Upper lobe of right lung (tissue), 1 donor: ENCODE measurements around the gene RAB18. TPM values are rescaled to one million over a fixed set of nuclear protein-coding genes. Genes with fewer than 3 reads are reported as not detected.

ENCODE experiments used
- ATAC-seq: fragments of 200-7000 bp; cut with Tn5 transposase; one replicate; pipeline ENCODE4 v1.9.1; 2020; ENCODE audit warnings: mild to moderate bottlenecking, moderate library complexity
- DNase-seq: peaks from one replicate; pipeline ENCODE4 v3.0.0-alpha.2; 2020
- H3K27ac ChIP-seq: fragments of 200-600 bp; one replicate; pipeline ENCODE4 v1.8.0; 2022
- H3K27me3 ChIP-seq: fragments of 200-600 bp; one replicate; pipeline ENCODE4 v1.8.0; 2022; ENCODE audit warnings: mild to moderate bottlenecking
- H3K36me3 ChIP-seq: fragments of 200-600 bp; one replicate; pipeline ENCODE4 v1.8.0; 2022
- H3K4me1 ChIP-seq: fragments of 200-600 bp; one replicate; pipeline ENCODE4 v1.8.0; 2022
- H3K4me3 ChIP-seq: fragments of 200-600 bp; one replicate; pipeline ENCODE4 v1.8.0; 2022; ENCODE audit warnings: mild to moderate bottlenecking
- H3K9me3 ChIP-seq: fragments of 200-600 bp; one replicate; pipeline ENCODE4 v1.8.0; 2022
- intact Hi-C: fragments of 100-400 bp; cut with DNase I; formaldehyde crosslinking; loops from one replicate; pipeline ENCODE4 v1.11.0; 2022
- long read RNA-seq: library from polyadenylated mRNA; unstranded; transcript quantifications from one replicate; pipeline ENCODE4 v2.0.0, GENCODE V29; 2021
- total RNA-seq: library from RNA; stranded (reverse); fragmentation: NEBNext Ultra II Directional; extraction: Animal tissue kit (Norgen Biotek cat#: 25700); gene quantifications from one replicate; pipeline ENCODE4 v1.2.1, GENCODE V29; 2021
- TF ChIP-seq, protein P1 (sequence below): fragments of 200-600 bp; IDR thresholded peaks from one replicate; pipeline ENCODE4 v1.8.0; 2022; ENCODE audit warnings: antibody characterized with exemption
- donor health status: DM: no; HTN: yes; CAD: no; lungs with severe emphysema.

Gene RAB18
- 89.2 TPM for total RNA-seq
- long read RNA-seq, full-length matches to known transcripts, result 82 of 86 reads
- long read RNA-seq, partial matches to known transcripts, result 0 of 86 reads
- long read RNA-seq, other reads (novel, unspliced or antisense), result 4 of 86 reads

DNA sequence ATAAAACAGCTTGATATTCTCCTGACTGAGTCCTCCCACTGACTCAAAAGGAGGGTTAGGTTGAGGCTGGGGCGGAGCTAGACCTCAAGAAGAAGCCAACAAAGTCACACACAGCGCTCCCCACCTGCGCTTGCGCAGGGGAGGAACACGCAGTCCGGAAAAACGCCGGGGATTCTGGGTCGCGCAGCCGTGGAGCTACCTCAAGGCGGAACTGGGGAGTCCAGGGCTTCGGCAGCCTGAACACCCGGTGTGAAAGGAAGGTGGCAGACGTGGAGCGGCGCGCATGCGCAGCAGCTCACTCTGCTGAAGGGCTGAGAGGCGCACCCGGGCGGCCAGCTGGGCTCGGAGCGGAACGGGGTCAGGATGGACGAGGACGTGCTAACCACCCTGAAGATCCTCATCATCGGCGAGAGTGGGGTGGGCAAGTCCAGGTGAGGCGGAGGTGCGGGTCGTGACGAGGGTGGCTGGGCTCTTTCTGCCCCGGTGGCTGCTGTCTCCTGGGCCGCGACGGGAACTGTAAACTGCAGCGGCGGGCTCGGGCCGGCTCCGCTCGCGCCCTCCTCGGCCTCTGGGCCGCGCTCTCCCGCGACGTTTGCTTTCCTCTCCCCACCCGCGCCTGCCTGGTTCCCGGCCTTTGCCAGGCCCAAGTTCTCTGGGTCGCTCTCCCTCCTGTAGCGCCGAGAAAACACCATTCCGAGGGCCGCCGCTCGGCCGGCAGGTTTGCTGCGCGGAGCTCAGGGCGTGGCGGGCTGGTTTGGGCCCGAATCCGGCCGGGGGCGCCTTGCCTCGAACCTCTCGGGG, at the start of gene RAB18:
TSS of gene RAB18 (plus strand) at position 298 of the 801 bp plus-strand sequence. CDS start at position 364, 66 bp downstream.
- intact Hi-C loops, result no loop called here
- H3K27me3 ChIP-seq, result no peaks in the 10 kb centered on the region
- H3K4me1 ChIP-seq, result peaks cover 18% of the 10 kb centered on the region
- peak within 1 kb of the TSS; percentile 91 for H3K27ac ChIP-seq
- ATAC-seq, result peak; percentile 99
- peak; percentile 99 for DNase-seq
- H3K4me3 ChIP-seq, result peak within 1 kb of the TSS; percentile 90
- no peaks in the 10 kb centered on the region for H3K36me3 ChIP-seq
- TF ChIP-seq, protein P1, sequence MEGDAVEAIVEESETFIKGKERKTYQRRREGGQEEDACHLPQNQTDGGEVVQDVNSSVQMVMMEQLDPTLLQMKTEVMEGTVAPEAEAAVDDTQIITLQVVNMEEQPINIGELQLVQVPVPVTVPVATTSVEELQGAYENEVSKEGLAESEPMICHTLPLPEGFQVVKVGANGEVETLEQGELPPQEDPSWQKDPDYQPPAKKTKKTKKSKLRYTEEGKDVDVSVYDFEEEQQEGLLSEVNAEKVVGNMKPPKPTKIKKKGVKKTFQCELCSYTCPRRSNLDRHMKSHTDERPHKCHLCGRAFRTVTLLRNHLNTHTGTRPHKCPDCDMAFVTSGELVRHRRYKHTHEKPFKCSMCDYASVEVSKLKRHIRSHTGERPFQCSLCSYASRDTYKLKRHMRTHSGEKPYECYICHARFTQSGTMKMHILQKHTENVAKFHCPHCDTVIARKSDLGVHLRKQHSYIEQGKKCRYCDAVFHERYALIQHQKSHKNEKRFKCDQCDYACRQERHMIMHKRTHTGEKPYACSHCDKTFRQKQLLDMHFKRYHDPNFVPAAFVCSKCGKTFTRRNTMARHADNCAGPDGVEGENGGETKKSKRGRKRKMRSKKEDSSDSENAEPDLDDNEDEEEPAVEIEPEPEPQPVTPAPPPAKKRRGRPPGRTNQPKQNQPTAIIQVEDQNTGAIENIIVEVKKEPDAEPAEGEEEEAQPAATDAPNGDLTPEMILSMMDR, result no peak
- no peaks in the 10 kb centered on the region for H3K9me3 ChIP-seq

GRCh38 chr10:27454837-27455236, 49.3 kb upstream of the RAB18 start:
- ATAC-seq, result no peak
- no peaks in the 10 kb centered on the region for H3K36me3 ChIP-seq
- intact Hi-C loops, result no loop called here
- no peak overlapping the region for H3K27ac ChIP-seq
- no peaks in the 10 kb centered on the region for H3K4me1 ChIP-seq
- no peak overlapping the region for H3K4me3 ChIP-seq
- TF ChIP-seq, protein P1, result no peak
- no peak for DNase-seq
- no peaks in the 10 kb centered on the region for H3K27me3 ChIP-seq
- no peaks in the 10 kb centered on the region for H3K9me3 ChIP-seq

- no peaks in the 10 kb centered on the region for H3K9me3 ChIP-seq
- ATAC-seq, result no peak
- intact Hi-C loops, result no loop called here
- H3K4me1 ChIP-seq, result no peaks in the 10 kb centered on the region
- no peaks in the 10 kb centered on the region for H3K27me3 ChIP-seq
- no peaks in the 10 kb centered on the region for H3K36me3 ChIP-seq
- no peak overlapping the region for H3K4me3 ChIP-seq
- no peak for DNase-seq
- H3K27ac ChIP-seq, result no peak overlapping the region
- TF ChIP-seq, protein P1, result no peak
Observed at GRCh38 chr10:27457261-27457945, 46.7 kb upstream of the RAB18 start.

- no peaks in the 10 kb centered on the region for H3K9me3 ChIP-seq
Observed at GRCh38 chr10:27457966-27458365, 46.1 kb upstream of the RAB18 start.

GRCh38 chr10:27461312-27461711, 42.8 kb upstream of the RAB18 start:
- ATAC-seq (no peak), DNase-seq (no peak)
- no peaks in the 10 kb centered on the region for H3K27me3 ChIP-seq
- TF ChIP-seq, protein P1, result no peak
- H3K4me1 ChIP-seq, result no peaks in the 10 kb centered on the region
- H3K4me3 ChIP-seq, result no peak overlapping the region
- H3K36me3 ChIP-seq, result no peaks in the 10 kb centered on the region
- no peaks in the 10 kb centered on the region for H3K9me3 ChIP-seq
- intact Hi-C loops, result no loop called here
- H3K27ac ChIP-seq, result no peak overlapping the region

More at GRCh38 chr10:27457966-27458365, 46.1 kb upstream of the RAB18 start:
- Histone ChIP-seq H3K27me3 (no peaks in the 10 kb centered on the region), H3K4me3 (no peak overlapping the region), H3K36me3 (no peaks in the 10 kb centered on the region), H3K4me1 (no peaks in the 10 kb centered on the region), H3K27ac (no peak overlapping the region)
- ATAC-seq, result no peak
- intact Hi-C loops, result no loop called here
- TF ChIP-seq, protein P1, result no peak
- no peak for DNase-seq
